Gastrocnemius medialis (tissue), 4 donors: ENCODE measurements around the gene PPP1CB.

Source experiments
- CTCF ChIP-seq, 5 experiments: fragments of 450-650 bp in 3 of 5; fragments of 200-600 bp in 2 of 5; sonication (generic) in 2 of 5; IDR thresholded peaks in 4 of 5; conservative IDR thresholded peaks in 1 of 5; 1 replicate in 4 of 5; 2 replicates in 1 of 5; pipeline ENCODE4 v1.5.1; 2016 to 2019; ENCODE audit warnings: antibody characterized with exemption in 5 of 5, mild to moderate bottlenecking in 3 of 5, moderate library complexity in 3 of 5
- POLR2A ChIP-seq, 2 donors: fragments of 450-650 bp; IDR thresholded peaks; one replicate each; pipeline ENCODE4 v1.6.1; 2017; ENCODE audit warnings: antibody characterized with exemption in 2 of 2, mild to moderate bottlenecking in 2 of 2, moderate library complexity in 2 of 2

- TF ChIP-seq CTCF (IDR thresholded peaks at IDR 0.05 in 4 of 5, conservative IDR thresholded peaks at IDR 0.05 in 1 of 5) (no peak), POLR2A (IDR thresholded peaks at IDR 0.05) (no peak)
These were observed 30.8 kb downstream of the PPP1CB start for GRCh38 chr2:28782423-28782822.
